HG03469 (cell line): ENCODE data around the gene OR2M7.
"Not testable (repeated sequence)": the region's sequence is repeated elsewhere in the genome, so short reads cannot be mapped to it uniquely, and the experiment has no call there.

Experiments used
- ATAC-seq: cut with Tn5 transposase; IDR thresholded peaks from one replicate; pipeline ENCODE4 v1.9.1; 2021; ENCODE audit warnings: mild to moderate bottlenecking, moderate library complexity, moderate number of reproducible peaks; ENCODE audit not compliant: unreplicated experiment

The OR2M7 gene, protein sequence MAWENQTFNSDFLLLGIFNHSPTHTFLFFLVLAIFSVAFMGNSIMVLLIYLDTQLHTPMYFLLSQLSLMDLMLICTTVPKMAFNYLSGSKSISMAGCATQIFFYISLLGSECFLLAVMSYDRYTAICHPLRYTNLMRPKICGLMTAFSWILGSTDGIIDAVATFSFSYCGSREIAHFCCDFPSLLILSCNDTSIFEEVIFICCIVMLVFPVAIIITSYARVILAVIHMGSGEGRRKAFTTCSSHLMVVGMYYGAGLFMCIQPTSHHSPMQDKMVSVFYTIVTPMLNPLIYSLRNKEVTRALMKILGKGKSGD

DNA sequence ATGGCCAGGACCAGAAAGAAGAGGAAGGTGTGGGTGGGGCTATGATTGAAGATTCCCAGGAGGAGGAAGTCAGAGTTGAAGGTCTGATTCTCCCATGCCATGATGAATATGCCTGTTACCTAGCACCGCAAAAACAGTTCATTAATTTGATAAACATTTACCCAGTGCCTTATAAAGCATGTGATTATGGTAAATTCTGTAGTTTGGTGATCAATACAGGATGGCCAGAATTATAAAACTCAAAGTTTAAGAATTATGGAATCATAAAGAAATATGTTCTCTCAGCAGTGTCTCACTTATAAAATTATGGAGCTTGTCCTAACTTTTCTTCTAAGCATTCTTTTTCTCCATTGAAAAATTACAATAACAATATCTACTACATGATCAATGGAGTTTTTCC is at the start of gene OR2M7:
Gene OR2M7, minus strand, starts transcription at position 101 of the 400 bp plus-strand sequence. Its CDS starts 0 bp downstream, at position 101.
- no peak for ATAC-seq

DNA sequence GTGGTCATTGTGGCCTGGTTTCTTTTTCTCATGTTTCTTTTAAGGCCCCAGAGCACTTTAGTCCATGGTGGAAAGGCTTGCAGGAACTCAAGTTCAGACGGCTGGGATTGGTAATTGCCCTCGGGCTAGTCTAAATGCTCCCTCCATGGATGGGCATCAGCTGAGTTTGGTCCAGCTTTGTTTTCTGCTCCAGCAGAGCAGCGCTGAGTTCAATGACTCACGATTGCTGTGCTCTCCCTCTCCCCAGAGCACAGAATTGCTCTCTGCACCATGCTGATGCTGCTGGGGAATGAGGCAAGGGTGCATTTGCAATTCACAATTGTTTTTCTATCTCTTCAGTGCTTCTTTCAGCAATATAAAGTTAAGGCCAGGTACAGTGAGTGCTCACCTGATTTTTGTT is 49.4 kb upstream of the OR2M7 start:
- ATAC-seq: no peak

DNA sequence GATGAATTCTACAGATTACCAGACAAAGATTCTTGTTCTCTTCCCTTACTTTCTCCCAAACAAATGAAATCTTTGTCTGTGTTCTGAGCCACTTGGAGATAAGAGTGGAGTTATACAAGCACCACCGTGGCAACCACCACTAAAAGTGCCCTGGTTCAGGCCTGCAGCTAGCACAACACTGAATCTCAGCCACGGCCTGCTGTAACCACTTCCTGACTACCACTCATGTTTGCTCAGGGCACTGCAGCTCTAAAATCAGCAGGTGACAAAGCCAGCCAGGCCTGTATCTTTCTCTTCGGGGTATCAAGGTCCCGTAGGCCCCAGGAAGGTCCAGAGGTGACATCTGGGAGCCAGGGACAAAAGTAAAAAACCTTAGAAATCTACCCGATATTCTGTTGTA is 48.0 kb upstream of the OR2M7 start:
- ATAC-seq: no peak

DNA sequence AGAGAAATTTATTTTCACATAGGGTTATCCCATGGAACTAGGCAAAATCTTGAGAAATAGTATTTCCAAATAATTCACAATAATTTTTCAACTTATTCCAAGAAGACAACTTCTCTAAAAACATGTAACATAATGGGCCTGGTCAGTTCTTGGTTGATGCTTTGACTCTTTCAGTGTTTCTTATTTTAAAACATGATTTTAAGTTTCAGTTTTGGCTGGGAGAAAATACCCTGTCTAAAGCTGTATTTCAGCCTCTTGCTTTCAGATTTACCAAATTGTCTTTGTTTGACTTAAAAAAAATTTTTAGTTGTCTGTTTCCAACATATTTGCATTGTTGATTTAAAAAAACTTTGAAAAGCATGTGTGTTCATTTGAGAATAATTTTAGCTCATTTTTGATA is 42.2 kb upstream of the OR2M7 start:
- ATAC-seq: no peak

DNA sequence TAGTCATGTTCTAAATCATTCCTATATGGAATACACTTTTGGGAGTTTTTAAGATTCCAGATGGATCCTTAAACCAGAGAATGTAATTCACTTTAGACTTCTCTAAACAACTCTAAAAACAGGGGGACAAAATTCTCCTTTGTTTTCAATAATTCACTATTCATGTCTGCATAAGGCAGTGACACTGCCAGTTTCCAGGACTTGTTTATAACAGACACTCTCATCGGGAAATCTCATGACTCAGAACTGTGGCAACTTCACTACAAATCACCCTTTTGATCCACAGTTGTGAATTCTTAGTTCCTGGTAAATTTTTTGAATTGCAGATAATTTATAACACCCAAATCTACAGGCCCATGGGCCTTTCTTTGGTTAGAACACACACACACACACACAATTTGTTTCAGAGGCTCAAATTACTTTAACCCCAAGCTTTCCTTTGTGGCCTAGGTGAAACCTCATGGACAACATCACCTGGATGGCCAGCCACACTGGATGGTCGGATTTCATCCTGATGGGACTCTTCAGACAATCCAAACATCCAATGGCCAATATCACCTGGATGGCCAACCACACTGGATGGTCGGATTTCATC is 36.9 kb upstream of the OR2M7 start, which contains the start of gene OR2T4:
Gene OR2T4, plus strand, starts transcription at position 545 of the 595 bp plus-strand sequence. Its CDS starts 0 bp downstream, at position 545.
- no peak for ATAC-seq

DNA sequence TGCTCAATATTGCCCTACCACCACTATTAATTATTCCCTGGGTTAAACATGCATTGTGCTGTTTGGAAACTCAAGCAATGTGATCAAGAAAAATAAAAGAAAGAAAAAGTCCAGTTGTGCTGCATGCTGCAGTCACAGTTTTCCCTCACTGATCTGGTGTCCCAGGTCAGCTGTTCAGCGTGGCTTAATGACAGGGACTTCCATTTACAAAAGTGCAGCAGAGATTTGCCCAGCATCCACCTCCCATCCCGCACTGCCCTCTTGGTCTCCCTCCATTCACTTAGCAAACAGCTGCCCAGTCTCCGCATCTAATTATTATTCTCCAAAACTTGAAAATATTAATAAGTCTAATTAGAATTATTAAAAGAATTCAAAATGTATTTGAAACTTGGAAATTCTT is 35.0 kb upstream of the OR2M7 start:
- ATAC-seq: no peak

DNA sequence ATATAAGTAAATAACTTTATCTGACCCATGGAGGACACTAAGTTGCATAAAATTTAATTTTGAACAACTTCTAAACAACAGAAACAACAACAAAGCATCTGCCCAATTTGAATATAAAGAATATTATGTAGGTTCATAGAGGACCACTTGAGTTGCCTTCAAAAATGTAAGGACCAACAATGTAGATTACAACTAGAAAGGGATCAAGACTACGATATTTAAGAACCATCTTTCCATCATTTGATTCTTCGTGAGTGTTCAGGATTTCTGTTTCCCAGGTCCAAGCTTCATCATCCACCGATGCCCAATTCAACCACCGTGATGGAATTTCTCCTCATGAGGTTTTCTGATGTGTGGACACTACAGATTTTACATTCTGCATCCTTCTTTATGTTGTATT is 24.1 kb upstream of the OR2M7 start, which contains the start of gene OR14C36:
Gene OR14C36, plus strand, starts transcription at position 301 of the 400 bp plus-strand sequence. Its CDS starts 0 bp downstream, at position 301.
- no peak for ATAC-seq

DNA sequence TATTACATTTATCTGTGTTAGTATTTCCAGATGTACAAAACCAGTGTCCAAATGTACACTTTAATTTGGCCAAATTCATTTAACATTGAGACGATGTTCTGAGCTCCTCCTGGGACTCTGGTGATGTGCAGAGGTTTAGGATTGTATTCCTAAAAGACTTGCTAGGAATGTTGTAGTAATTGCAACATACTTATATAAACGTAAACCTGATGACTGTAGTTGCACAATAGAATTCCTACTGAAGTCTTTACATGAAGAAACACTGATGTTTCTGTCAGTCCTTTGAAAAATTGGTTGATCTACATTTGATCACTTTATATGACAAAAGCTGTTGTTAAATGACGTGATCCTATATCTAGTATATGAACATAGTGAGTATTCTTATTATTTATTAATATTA is 19.1 kb upstream of the OR2M7 start:
- no peak for ATAC-seq

DNA sequence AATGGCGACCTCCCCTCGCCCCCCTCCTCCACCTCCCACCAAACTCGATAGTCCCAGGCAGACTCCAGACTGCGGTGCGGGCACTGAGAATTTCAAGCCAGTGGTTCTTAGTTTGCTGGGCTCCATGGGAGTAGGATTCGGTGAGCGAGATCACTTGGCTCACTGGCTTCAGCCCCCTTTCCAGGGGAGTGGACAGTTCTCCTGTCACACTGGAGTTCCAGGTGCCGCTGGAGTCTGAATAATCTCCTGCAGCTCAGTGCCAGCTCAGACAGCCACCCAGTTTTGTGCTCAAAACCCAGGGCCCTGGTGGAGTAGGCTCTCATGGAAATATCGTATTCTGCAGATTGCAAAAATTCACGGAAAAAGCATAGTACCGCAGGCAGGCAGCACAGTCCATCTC is 7.6 kb downstream of the OR2M7 start:
- ATAC-seq: no peak

DNA sequence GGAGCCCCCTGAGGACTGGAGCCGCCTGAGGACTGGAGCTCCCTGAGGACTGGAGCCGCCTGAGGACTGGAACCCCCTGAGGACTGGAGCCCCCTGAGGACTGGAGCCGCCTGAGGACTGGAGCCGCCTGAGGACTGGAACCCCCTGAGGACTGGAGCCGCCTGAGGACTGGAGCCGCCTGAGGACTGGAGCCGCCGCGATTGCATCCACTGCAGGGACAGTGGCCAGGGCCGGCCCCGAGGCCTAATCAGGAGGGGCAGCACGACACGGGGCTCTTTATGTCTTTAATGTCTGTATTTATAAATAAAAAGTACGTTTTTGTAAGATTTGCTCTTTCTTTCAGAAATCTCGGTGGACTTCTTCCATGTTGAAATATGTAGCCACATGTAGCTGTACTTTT is 17.6 kb downstream of the OR2M7 start:
- not testable (repeated sequence) for ATAC-seq

DNA sequence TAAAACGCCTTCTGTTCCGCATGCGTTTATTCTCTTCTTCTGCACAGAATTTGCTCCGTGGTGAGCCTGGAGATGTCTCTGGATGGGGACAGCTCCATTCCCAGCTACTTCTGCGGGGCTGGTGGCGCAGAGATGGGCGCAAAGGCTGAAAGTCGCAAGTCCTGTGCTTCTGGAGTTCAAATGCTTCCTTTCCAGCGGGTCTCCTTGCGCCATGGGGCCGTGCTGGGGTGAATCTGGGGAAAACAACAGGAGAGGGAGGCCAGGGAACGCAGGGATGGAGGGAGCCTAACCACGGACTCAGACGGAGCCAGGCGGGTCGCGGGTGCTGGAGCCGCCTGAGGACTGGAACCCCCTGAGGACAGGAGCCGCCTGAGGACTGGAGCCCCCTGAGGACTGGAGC is 18.3 kb downstream of the OR2M7 start:
- ATAC-seq: no peak

DNA sequence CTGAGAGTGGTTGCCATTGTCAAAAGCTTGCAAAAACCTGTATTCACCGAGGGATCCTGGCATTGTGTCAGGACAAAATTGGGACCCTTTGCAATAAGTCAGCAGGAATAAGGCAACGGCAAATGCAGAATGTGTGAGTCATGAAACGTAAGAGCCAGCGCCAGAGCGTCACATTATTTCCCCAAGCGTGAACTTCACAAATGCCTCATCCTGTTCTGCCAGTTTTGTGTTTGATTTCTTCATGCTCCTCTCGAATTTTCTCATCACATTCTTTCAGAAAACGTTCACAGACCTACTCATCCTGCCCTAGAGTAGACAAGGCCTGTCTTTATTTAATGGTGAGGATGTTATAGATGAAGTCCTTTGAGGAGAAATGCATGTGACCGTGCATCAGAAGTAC is 18.7 kb downstream of the OR2M7 start:
- ATAC-seq: not testable (repeated sequence)

DNA sequence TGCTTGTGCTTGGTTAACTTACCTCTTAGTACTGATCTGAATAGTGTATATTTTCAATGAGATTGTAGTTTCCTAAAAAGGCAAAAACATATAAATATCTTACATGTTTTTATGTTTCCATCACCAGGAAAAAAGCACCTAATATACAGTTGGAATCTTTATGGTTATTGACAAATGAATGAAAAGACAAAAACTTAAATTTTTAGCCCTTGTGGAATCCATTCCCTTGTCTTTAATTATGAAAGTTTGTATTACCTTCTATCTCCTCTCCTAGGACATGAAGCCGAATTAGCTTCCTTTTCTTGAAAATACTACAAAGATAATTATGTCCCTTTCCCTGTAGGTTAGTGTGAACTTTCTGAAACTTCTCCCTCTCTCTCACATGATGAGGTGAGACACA is 21.0 kb downstream of the OR2M7 start, which contains the start of gene OR2T12:
Gene OR2T12, minus strand, starts transcription at position 101 of the 400 bp plus-strand sequence. CDS start 7,846 bp downstream, outside the sequence.
- no peak for ATAC-seq

DNA sequence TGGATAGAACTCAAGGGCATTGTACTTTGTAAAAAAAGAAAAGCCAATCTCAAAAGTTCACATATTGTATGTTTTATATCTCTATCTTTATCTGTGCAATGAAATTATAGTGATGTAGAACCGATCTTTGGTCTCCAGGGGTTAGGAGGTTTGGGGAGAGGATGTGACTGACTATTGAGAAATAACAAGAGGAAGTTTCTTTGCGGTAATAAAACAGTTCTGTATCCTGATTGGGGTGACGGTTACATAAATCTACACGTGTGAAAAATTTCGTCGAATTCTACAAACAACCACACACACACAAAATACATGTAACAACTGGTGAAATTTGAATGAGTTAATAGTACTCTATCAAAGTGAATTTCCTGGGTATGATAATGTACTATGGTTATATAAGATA is 36.0 kb downstream of the OR2M7 start:
- ATAC-seq: no peak

DNA sequence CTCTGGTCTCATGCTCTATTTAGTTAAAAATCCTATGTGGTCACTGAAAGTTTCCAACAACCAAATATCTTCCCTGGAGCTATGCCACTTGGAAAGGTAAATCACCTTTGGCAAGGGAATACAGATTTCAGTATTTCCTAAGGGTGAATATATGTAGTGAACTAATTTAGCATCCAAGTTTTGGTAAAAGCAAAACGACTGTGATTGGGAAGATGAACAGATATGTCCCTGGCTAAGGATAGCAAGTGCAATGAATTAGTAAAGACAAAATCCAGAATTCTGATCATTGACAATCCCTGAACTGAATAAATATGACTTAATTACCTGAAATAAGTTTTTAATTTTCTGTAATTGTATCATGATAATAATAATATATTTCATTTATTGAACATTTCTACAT is 46.5 kb downstream of the OR2M7 start, which contains the start of gene OR2T33:
Gene OR2T33, minus strand, starts transcription at position 101 of the 400 bp plus-strand sequence. CDS start 4,162 bp downstream, outside the sequence.
- no peak for ATAC-seq
